Mesenchymal stem cell (in vitro differentiated cells and primary cell): ENCODE results near the gene QKI.

Experiments used
- DNase-seq: peaks from one replicate; pipeline ENCODE4 v3.0.0-alpha.2; 2013
- H2AFZ ChIP-seq: one replicate; pipeline ENCODE4 v1.6.1; 2013; ENCODE audit warnings: low read depth, mild to moderate bottlenecking, control low read depth, inconsistent platforms, low read length, moderate library complexity
- H2AK5ac ChIP-seq: 2 replicates; pipeline ENCODE4 v1.6.1; 2013; ENCODE audit warnings: low read length, moderate library complexity, mild to moderate bottlenecking, inconsistent platforms; ENCODE audit not compliant: severe bottlenecking
- H2BK120ac ChIP-seq: one replicate; pipeline ENCODE4 v1.6.1; 2013; ENCODE audit warnings: low read depth, mild to moderate bottlenecking, inconsistent platforms, low read length, moderate library complexity
- H2BK12ac ChIP-seq, 2 experiments: one replicate each; pipeline ENCODE4 v1.6.1; 2013; ENCODE audit warnings: inconsistent platforms in 2 of 2, low read length in 2 of 2, mild to moderate bottlenecking in 2 of 2, moderate library complexity in 2 of 2, control low read depth in 1 of 2
- H2BK15ac ChIP-seq: one replicate; pipeline ENCODE4 v1.6.1; 2013; ENCODE audit warnings: mild to moderate bottlenecking, low read depth, inconsistent platforms; ENCODE audit not compliant: poor library complexity, severe bottlenecking
- H2BK5ac ChIP-seq: 2 replicates; pipeline ENCODE4 v1.6.1; 2013; ENCODE audit warnings: low read depth, mild to moderate bottlenecking, low read length, control low read depth, inconsistent platforms; ENCODE audit not compliant: poor library complexity, severe bottlenecking
- H3K14ac ChIP-seq, 2 experiments: one replicate each; pipeline ENCODE4 v1.6.1; 2013; ENCODE audit warnings: inconsistent platforms in 2 of 2, low read length in 2 of 2, control low read depth in 1 of 2, mild to moderate bottlenecking in 1 of 2, moderate library complexity in 1 of 2
- H3K18ac ChIP-seq, 2 experiments: one replicate each; pipeline ENCODE4 v1.6.1; 2013; ENCODE audit warnings: inconsistent platforms in 2 of 2, low read length in 2 of 2, control low read depth in 1 of 2, low read depth in 1 of 2, mild to moderate bottlenecking in 1 of 2
- H3K23ac ChIP-seq, 2 experiments: one replicate each; pipeline ENCODE4 v1.6.1; 2013; ENCODE audit warnings: inconsistent platforms in 2 of 2, low read length in 2 of 2, mild to moderate bottlenecking in 2 of 2, moderate library complexity in 2 of 2, control low read depth in 1 of 2
- H3K27ac ChIP-seq: 2 replicates; pipeline ENCODE4 v1.5.1; 2013; ENCODE audit warnings: mild to moderate bottlenecking, moderate library complexity, low read length, control low read depth, inconsistent platforms; ENCODE audit not compliant: poor library complexity, severe bottlenecking
- H3K27me3 ChIP-seq, 2 experiments: 2 replicates each; pipeline versions ENCODE4 v1.6.1 to v1.7.0; 2013; ENCODE audit warnings: low read length in 2 of 2, mild to moderate bottlenecking in 2 of 2, moderate library complexity in 2 of 2, control low read depth in 1 of 2, inconsistent platforms in 1 of 2; ENCODE audit not compliant: control insufficient read depth in 1 of 2, insufficient read depth in 1 of 2
- H3K36me3 ChIP-seq, 2 experiments: 2 replicates each; pipeline versions ENCODE4 v1.6.1 to v1.7.0; 2013; ENCODE audit warnings: low read length in 2 of 2, control low read depth in 1 of 2, inconsistent platforms in 1 of 2, low read depth in 1 of 2, mild to moderate bottlenecking in 1 of 2; ENCODE audit not compliant: insufficient read depth in 2 of 2, control insufficient read depth in 1 of 2
- H3K4ac ChIP-seq, 2 experiments: one replicate each; pipeline ENCODE4 v1.6.1; 2013; ENCODE audit warnings: inconsistent platforms in 2 of 2, low read length in 2 of 2, mild to moderate bottlenecking in 2 of 2, moderate library complexity in 2 of 2, control low read depth in 1 of 2, low read depth in 1 of 2
- H3K4me1 ChIP-seq: 2 replicates; pipeline ENCODE4 v1.6.1; 2013; ENCODE audit warnings: low read depth, low read length, control low read depth; ENCODE audit not compliant: control insufficient read depth, insufficient read depth
- H3K4me2 ChIP-seq: 2 replicates; pipeline ENCODE4 v1.6.1; 2013; ENCODE audit warnings: low read length, mild to moderate bottlenecking, inconsistent platforms; ENCODE audit not compliant: poor library complexity, severe bottlenecking
- H3K4me3 ChIP-seq, 2 experiments: 2 replicates each; pipeline versions ENCODE4 v1.5.1 to v1.7.0; 2013; ENCODE audit warnings: low read length in 2 of 2, mild to moderate bottlenecking in 2 of 2, control low read depth in 1 of 2, low read depth in 1 of 2; ENCODE audit not compliant: insufficient read depth in 1 of 2
- H3K79me1 ChIP-seq: replicated peaks from 2 replicates; pipeline ENCODE4 v1.6.1; 2013; ENCODE audit warnings: mild to moderate bottlenecking, control low read depth, low read length, inconsistent platforms; ENCODE audit not compliant: poor library complexity, severe bottlenecking
- H3K9ac ChIP-seq: 2 replicates; pipeline ENCODE4 v1.7.0; 2013; ENCODE audit warnings: mild to moderate bottlenecking, low read length, moderate library complexity
- H3K9me3 ChIP-seq: 2 replicates; pipeline ENCODE4 v1.7.0; 2013; ENCODE audit warnings: mild to moderate bottlenecking, low read length; ENCODE audit not compliant: control insufficient read depth
- H4K8ac ChIP-seq: one replicate; pipeline ENCODE4 v1.6.1; 2013; ENCODE audit warnings: inconsistent platforms, mild to moderate bottlenecking, low read length, moderate library complexity
- H4K91ac ChIP-seq: one replicate; pipeline ENCODE4 v1.6.1; 2013; ENCODE audit warnings: mild to moderate bottlenecking, low read length, inconsistent platforms
- WGBS: methylation state at CpG from one replicate; pipeline ENCODE4 v1.1.7; 2013; ENCODE audit warnings: mixed read lengths; 5-methylcytosine and 5-hydroxymethylcytosine counted together

Gene QKI

DNA sequence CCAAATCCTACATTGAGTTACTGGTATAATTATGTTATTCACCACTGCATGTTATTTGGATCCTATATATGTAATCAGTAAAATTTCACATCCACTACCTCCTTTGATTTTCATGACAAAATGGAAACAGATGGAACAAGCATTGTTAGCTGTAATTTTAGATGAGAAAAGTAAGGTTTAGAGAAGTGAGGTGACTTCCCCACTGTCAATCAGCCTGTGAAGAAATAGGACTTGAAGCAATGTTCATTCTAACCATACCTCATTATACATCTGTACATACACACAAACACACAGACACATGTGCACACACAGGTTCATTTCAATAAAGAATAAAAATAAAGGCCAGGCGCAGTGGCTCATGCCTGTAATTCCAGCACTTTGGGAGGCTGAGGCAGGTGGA is 23.7 kb upstream of the QKI start:
- Histone ChIP-seq H2BK120ac (no peak overlapping the region), H4K91ac (no peak overlapping the region), H3K23ac (no peak overlapping the region), H3K36me3 (no peaks in the 10 kb centered on the region), H4K8ac (no peak overlapping the region), H3K27ac (no peak overlapping the region), H3K14ac (no peak overlapping the region), H3K79me1 (no peaks in the 10 kb centered on the region), H3K27me3 (no peaks in the 10 kb centered on the region), H3K9ac (no peak overlapping the region), H3K18ac (no peak overlapping the region), H2AK5ac (no peak overlapping the region), H3K4me1 (no peaks in the 10 kb centered on the region), H3K4me3 (no peak overlapping the region), H2AFZ (no peak overlapping the region), H3K9me3 (no peaks in the 10 kb centered on the region), H2BK12ac (no peak overlapping the region), H2BK5ac (no peak overlapping the region), H2BK15ac (no peak overlapping the region), H3K4me2 (no peak overlapping the region), H3K4ac (no peak overlapping the region)
- no peak for DNase-seq
- 97% methylated on average over 1 of the region's 1 CpG for WGBS

DNA sequence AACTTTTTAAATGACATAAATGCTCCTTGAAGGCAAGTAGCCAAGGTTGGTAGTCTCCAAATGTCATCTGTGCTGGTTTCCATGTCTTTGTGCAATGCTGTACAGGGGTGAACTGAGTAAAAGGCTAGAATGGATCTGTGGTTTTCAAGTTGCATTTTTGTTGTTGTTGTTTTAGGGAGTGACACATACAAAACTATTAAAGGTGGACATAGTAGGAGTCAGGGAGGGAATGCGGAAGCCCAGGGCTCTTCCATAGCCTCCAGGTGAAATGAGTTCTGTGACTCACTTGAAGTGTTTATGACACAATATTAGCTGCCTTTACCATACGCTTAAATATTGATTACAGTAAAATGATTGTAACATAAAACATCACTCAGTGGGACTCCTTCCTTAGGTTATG is 22.5 kb upstream of the QKI start:
- no peak overlapping the region for H3K14ac ChIP-seq
- H3K9ac ChIP-seq, result no peak overlapping the region
- no peak overlapping the region for H2BK15ac ChIP-seq
- H4K91ac ChIP-seq, result no peak overlapping the region
- no peak overlapping the region for H2AK5ac ChIP-seq
- no peaks in the 10 kb centered on the region for H3K36me3 ChIP-seq
- no peak overlapping the region for H3K27ac ChIP-seq
- H3K79me1 ChIP-seq, result no peaks in the 10 kb centered on the region
- H3K4me2 ChIP-seq, result no peak overlapping the region
- H3K9me3 ChIP-seq, result no peaks in the 10 kb centered on the region
- H3K4me1 ChIP-seq, result peaks cover 5% of the 10 kb centered on the region
- no peak overlapping the region for H2BK120ac ChIP-seq
- H2AFZ ChIP-seq, result no peak overlapping the region
- H4K8ac ChIP-seq, result no peak overlapping the region
- H3K27me3 ChIP-seq, result no peaks in the 10 kb centered on the region
- no peak overlapping the region for H3K18ac ChIP-seq
- DNase-seq, result no peak
- H2BK5ac ChIP-seq, result no peak overlapping the region
- no peak overlapping the region for H2BK12ac ChIP-seq
- no peak overlapping the region for H3K23ac ChIP-seq
- no CpG with 5 or more reads among the region's 2 CpGs for WGBS
- H3K4ac ChIP-seq, result no peak overlapping the region
- H3K4me3 ChIP-seq, result no peak overlapping the region

DNA sequence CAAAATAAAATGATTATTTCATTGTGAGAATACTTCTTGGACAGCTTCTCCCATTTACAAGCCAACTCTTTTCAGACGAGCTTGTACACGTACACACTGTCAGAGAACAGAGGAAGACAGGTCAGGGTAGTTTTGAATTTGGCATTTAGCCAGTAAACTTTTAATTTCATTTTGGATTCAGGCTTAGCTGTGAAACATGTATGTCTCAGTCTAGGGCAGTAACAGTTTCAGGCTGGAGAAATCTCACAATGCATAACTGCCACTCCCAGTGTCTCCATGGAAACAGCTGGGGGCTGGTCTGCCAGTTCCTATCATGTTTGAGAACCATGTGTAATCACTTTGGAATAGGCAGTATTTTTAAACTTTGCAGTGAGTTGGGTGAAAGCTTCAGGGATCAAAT is 22.0 kb upstream of the QKI start:
- no peak overlapping the region for H3K23ac ChIP-seq
- H4K8ac ChIP-seq, result no peak overlapping the region
- no peak overlapping the region for H2AFZ ChIP-seq
- no peak overlapping the region for H3K9ac ChIP-seq
- no peak overlapping the region for H3K4me2 ChIP-seq
- no peaks in the 10 kb centered on the region for H3K79me1 ChIP-seq
- WGBS, result 100% methylated on average over 1 of the region's 2 CpGs
- peak; percentile 46 for DNase-seq
- H2BK5ac ChIP-seq, result no peak overlapping the region
- H3K27me3 ChIP-seq, result no peaks in the 10 kb centered on the region
- H2BK12ac ChIP-seq, result no peak overlapping the region
- H2BK15ac ChIP-seq, result no peak overlapping the region
- H3K4me3 ChIP-seq, result no peak overlapping the region
- H3K27ac ChIP-seq, result no peak overlapping the region
- no peak overlapping the region for H4K91ac ChIP-seq
- H3K18ac ChIP-seq, result no peak overlapping the region
- no peak overlapping the region for H2BK120ac ChIP-seq
- H2AK5ac ChIP-seq, result no peak overlapping the region
- H3K36me3 ChIP-seq, result no peaks in the 10 kb centered on the region
- no peak overlapping the region for H3K4ac ChIP-seq
- H3K14ac ChIP-seq, result no peak overlapping the region
- peaks cover 5% of the 10 kb centered on the region for H3K4me1 ChIP-seq
- H3K9me3 ChIP-seq, result no peaks in the 10 kb centered on the region

DNA sequence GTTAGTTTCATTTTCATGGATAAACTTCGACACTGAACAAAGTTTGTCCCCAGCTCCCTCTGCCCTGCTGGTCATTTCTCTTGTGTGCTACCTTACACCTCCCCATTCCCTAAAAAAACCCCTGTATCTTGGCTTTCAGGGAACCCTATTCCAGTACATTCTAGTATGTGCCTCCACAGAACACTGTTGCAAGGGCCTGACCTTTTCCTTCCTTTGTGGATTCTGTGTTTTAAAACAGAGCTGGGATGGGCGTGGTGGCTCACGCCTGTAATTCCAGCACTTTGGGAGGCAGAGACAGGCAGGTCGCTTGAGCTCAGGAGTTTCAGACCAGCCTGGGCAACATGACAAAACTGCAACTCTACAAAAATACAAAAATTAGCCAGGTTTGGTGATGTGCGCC is 20.6 kb upstream of the QKI start:
- Histone ChIP-seq H3K14ac (no peak overlapping the region), H2BK120ac (no peak overlapping the region), H3K79me1 (no peaks in the 10 kb centered on the region), H2BK15ac (no peak overlapping the region), H2AK5ac (no peak overlapping the region), H3K4ac (no peak overlapping the region), H3K4me1 (peaks cover 5% of the 10 kb centered on the region), H2BK12ac (no peak overlapping the region), H3K4me3 (no peak overlapping the region), H3K27ac (no peak overlapping the region), H4K91ac (no peak overlapping the region), H3K27me3 (no peaks in the 10 kb centered on the region), H3K36me3 (no peaks in the 10 kb centered on the region), H2BK5ac (no peak overlapping the region), H2AFZ (no peak overlapping the region), H3K4me2 (no peak overlapping the region), H3K18ac (no peak overlapping the region), H3K9me3 (no peaks in the 10 kb centered on the region), H3K9ac (no peak overlapping the region), H4K8ac (no peak overlapping the region), H3K23ac (no peak overlapping the region)
- 93% methylated on average over 5 of the region's 5 CpGs for WGBS
- no peak for DNase-seq
